Lung (tissue), 12 donors: ENCODE measurements around the gene PCSK6. TPM values are rescaled to one million over a fixed set of nuclear protein-coding genes. Genes with fewer than 3 reads are reported as not detected.

Source experiments
- ATAC-seq: fragments of 200-7000 bp; cut with Tn5 transposase; one replicate; pipeline ENCODE4 v1.9.1; 2020; ENCODE audit warnings: moderate number of reproducible peaks; ENCODE audit not compliant: insufficient read depth, low FRiP score
- DNase-seq, 3 donors: peaks; one replicate each; pipeline ENCODE4 v3.0.0-alpha.2; 2013 to 2017
- H3K27ac ChIP-seq, 2 donors: one replicate each; pipeline ENCODE4 v1.5.1; 2013; ENCODE audit warnings: mild to moderate bottlenecking in 2 of 2, moderate library complexity in 2 of 2, control low read depth in 1 of 2, inconsistent platforms in 1 of 2, low read depth in 1 of 2, low read length in 1 of 2
- H3K27me3 ChIP-seq, 3 donors: one replicate each; pipeline ENCODE4 v1.5.1; 2013; ENCODE audit warnings: low read length in 2 of 3; ENCODE audit not compliant: control insufficient read depth in 3 of 3, insufficient read depth in 3 of 3
- H3K36me3 ChIP-seq, 4 donors: one replicate each; pipeline ENCODE4 v1.5.1; 2013; ENCODE audit warnings: low read length in 4 of 4, mild to moderate bottlenecking in 1 of 4, moderate library complexity in 1 of 4; ENCODE audit not compliant: control insufficient read depth in 4 of 4, insufficient read depth in 4 of 4
- H3K4me1 ChIP-seq, 5 donors: one replicate each; pipeline ENCODE4 v1.5.1; 2013; ENCODE audit warnings: low read length in 5 of 5, mild to moderate bottlenecking in 2 of 5, moderate library complexity in 1 of 5; ENCODE audit not compliant: control insufficient read depth in 5 of 5, insufficient read depth in 5 of 5
- H3K4me3 ChIP-seq: one replicate; pipeline ENCODE4 v1.5.1; 2013; ENCODE audit warnings: mild to moderate bottlenecking, control low read depth, moderate library complexity
- H3K9ac ChIP-seq, 2 donors: one replicate each; pipeline ENCODE4 v1.5.1; 2013; ENCODE audit warnings: low read length in 2 of 2, control low read depth in 1 of 2; ENCODE audit not compliant: insufficient read depth in 1 of 2
- H3K9me3 ChIP-seq, 4 donors: one replicate each; pipeline ENCODE4 v1.5.1; 2013; ENCODE audit warnings: low read length in 3 of 4, mild to moderate bottlenecking in 1 of 4, moderate library complexity in 1 of 4; ENCODE audit not compliant: control insufficient read depth in 4 of 4, insufficient read depth in 3 of 4
- WGBS, 2 donors: extraction: QIAGEN DNeasy Blood & Tissue Kit; methylation state at CpG; one replicate each; pipeline ENCODE4 v1.1.7; 2013; 5-methylcytosine and 5-hydroxymethylcytosine counted together
- polyA plus RNA-seq, 2 donors: library from polyadenylated mRNA; stranded (reverse); fragments of 200-250 nt; gene quantifications; one replicate each; pipeline ENCODE4 v1.2.1, GENCODE V29; 2013
- total RNA-seq, 2 donors: library from RNA; depleted of rRNA in 1 of 2; stranded (reverse); fragments of >200 nt in 1 of 2; gene quantifications; one replicate each; pipeline ENCODE4 v1.2.1, GENCODE V29; 2014 to 2021
- TF ChIP-seq, protein P1 (sequence below): IDR thresholded peaks from 2 replicates; pipeline ENCODE4 v1.5.1; 2012; ENCODE audit warnings: mild to moderate bottlenecking; ENCODE audit errors: control extremely low read depth, extremely low read depth
- donor health status: control.
- donor health status: control.
- donor health status: Bipolar disorder and iron deficiency.
- donor health status: healthy.
- donor health status: DM: yes; HTN: yes; CAD: no.

PCSK6 gene
- total and polyA plus RNA-seq, 4 donors: 4.6 to 41.0 (median 8.4) TPM

DNA sequence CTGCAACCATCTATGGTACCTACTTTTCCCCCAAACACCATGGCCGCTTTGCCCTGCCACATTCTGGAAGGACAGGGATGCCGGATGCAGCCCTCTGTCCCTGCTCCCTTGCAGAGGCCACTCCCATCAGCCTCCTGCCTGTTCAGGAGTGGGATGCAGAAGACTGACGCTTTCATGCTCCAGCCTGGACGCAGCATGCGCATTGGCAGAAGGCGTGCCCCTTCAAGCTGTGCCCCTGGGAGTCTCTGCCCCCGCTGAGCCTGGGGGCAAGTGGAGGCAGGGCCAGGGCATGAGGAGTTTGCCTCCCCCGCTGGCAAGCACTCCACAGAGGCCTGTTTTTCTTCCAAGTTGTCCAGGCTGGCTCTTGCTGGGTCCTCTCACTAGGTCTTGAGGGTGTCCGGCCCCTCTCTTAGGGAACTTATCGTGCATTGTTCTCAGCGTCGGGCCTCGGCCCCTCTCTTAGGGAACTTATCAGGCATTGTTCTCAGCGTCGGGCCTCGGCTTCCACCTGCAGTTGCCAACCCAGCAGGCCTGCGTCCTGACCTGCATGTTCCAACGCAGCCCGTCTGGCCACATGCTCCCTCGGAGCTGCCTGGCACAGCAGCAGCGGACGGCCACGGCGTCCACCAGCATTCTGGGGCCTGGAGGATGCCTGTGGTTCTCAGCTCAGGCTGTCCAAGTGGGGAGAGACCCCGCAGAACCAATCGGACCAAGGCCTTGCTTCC, 179.9 kb downstream of the PCSK6 start:
- H3K27me3 ChIP-seq: no peaks in the 10 kb centered on the region
- H3K27ac ChIP-seq: no peak overlapping the region
- WGBS, 2 donors: 85 to 91% methylated on average over 26 of the region's 26 CpGs
- no peaks in the 10 kb centered on the region for H3K4me1 ChIP-seq
- TF ChIP-seq, protein P1, sequence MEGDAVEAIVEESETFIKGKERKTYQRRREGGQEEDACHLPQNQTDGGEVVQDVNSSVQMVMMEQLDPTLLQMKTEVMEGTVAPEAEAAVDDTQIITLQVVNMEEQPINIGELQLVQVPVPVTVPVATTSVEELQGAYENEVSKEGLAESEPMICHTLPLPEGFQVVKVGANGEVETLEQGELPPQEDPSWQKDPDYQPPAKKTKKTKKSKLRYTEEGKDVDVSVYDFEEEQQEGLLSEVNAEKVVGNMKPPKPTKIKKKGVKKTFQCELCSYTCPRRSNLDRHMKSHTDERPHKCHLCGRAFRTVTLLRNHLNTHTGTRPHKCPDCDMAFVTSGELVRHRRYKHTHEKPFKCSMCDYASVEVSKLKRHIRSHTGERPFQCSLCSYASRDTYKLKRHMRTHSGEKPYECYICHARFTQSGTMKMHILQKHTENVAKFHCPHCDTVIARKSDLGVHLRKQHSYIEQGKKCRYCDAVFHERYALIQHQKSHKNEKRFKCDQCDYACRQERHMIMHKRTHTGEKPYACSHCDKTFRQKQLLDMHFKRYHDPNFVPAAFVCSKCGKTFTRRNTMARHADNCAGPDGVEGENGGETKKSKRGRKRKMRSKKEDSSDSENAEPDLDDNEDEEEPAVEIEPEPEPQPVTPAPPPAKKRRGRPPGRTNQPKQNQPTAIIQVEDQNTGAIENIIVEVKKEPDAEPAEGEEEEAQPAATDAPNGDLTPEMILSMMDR: no peak
- DNase-seq: no peak
- no peaks in the 10 kb centered on the region for H3K36me3 ChIP-seq
- ATAC-seq: no peak
- no peaks in the 10 kb centered on the region for H3K9me3 ChIP-seq
- no peak overlapping the region for H3K4me3 ChIP-seq
- no peak overlapping the region for H3K9ac ChIP-seq

GRCh38 chr15:101308604-101309435, 180.7 kb downstream of the PCSK6 start:
- DNase-seq (no peak), ATAC-seq (no peak)
- H3K4me1 ChIP-seq: no peaks in the 10 kb centered on the region
- no peak overlapping the region for H3K4me3 ChIP-seq
- H3K36me3 ChIP-seq: no peaks in the 10 kb centered on the region
- TF ChIP-seq, protein P1: no peak
- H3K27me3 ChIP-seq: no peaks in the 10 kb centered on the region
- no peak overlapping the region for H3K9ac ChIP-seq
- H3K27ac ChIP-seq: no peak overlapping the region
- H3K9me3 ChIP-seq: no peaks in the 10 kb centered on the region
- 89 to 92% methylated on average over 20 of the region's 20 CpGs for WGBS, 2 donors

DNA sequence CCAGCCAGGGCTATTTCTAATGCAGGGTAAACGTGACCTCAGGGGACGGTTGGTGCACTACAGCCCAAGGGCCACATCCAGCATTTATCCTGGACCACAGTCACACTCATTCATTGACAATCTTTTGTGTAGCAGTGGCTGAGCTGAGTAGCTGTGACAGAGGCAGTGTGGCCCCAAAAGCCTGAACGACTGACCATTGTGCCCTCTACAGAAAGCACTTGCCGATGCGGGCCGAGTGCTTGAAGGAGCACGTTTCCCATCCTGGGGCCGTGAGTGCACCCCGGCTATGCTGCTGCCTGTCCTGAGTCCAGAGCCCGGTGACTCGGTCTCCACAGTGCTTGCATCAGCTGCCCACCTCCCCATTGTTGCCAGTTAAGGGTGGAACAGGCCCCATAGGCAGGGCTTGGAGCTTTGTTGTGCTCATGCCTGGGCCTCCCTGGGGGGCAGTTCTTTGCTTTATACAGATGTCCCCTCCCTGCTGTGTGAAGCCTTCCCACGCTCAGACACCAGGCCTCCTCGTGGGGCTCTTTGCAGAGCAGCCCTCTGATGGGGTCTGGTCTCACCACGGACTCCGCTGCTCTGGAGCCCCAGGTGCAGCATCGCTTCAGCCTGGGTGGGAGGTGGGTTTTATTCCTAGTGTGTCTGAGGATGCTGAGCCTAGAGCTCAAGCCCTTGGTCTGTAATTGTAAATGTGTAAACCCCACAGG, 181.5 kb downstream of the PCSK6 start:
- ATAC-seq: no peak
- H3K4me3 ChIP-seq: no peak overlapping the region
- H3K27ac ChIP-seq: no peak overlapping the region
- TF ChIP-seq, protein P1: no peak
- DNase-seq: no peak
- H3K9me3 ChIP-seq: no peaks in the 10 kb centered on the region
- H3K4me1 ChIP-seq: no peaks in the 10 kb centered on the region
- H3K36me3 ChIP-seq: no peaks in the 10 kb centered on the region
- no peaks in the 10 kb centered on the region for H3K27me3 ChIP-seq
- 85 to 90% methylated on average over 16 of the region's 16 CpGs for WGBS, 2 donors
- no peak overlapping the region for H3K9ac ChIP-seq
